GM12874 (cell line): ENCODE data around the gene CDH22.

Experiments
- CTCF ChIP-seq: IDR thresholded peaks from 2 replicates; pipeline ENCODE4 v1.5.1; 2011; ENCODE audit warnings: low read depth, mild to moderate bottlenecking, control low read depth, low read length, moderate library complexity; ENCODE audit not compliant: insufficient read depth

Gene CDH22

GRCh38 chr20:46214824-46215488 is 93.3 kb downstream of the CDH22 start:
- TF ChIP-seq CTCF: no peak

GRCh38 chr20:46213946-46214823 is 94.1 kb downstream of the CDH22 start:
- no peak for TF ChIP-seq CTCF

- no peak for TF ChIP-seq CTCF
These were observed 95.4 kb downstream of the CDH22 start for GRCh38 chr20:46212876-46213275.

- no peak for TF ChIP-seq CTCF
These were observed 96.0 kb downstream of the CDH22 start for GRCh38 chr20:46212252-46212651.

- no peak for TF ChIP-seq CTCF
These were observed 97.0 kb downstream of the CDH22 start for GRCh38 chr20:46211331-46211722.

- TF ChIP-seq CTCF: no peak
These were observed 97.5 kb downstream of the CDH22 start for GRCh38 chr20:46210672-46211330.
